ENCODE data around the gene CSNK1G1. TPM values are rescaled to one million over a fixed set of nuclear protein-coding genes. Genes with fewer than 3 reads are reported as not detected.

Gene CSNK1G1
- polyA plus RNA-seq, 1 donor from 2014 or later = 18.9 TPM

DNA sequence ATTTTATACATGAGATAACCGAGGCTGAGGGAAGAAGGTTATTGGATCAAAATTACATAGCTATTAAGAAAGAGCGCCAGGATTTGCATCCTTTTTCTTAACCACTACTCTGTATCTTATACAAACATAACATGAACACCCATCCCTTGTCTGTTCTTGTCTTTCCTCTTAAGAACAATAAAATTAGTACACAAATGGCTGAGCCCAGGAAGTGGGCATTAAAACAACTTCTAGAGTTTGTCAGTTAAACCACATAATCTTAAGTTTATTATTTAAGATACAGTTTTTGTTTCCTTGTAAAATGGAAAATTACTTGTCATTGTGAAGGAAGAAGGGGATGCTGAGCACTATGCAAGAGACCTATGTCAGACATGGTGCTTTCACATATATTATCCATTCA lies 144.3 kb downstream of the CSNK1G1 start:
- H3K9ac ChIP-seq (ENCODE audit: low read length) = no peak overlapping the region
- no peaks in the 10 kb centered on the region for H4K20me1 ChIP-seq (ENCODE audit: insufficient read depth)
- no peak overlapping the region for H3K4me3 ChIP-seq (ENCODE audit: low read length)
- H3K79me2 ChIP-seq (replicated peaks; ENCODE audit: insufficient read depth, low read length) = no peaks in the 10 kb centered on the region
- H3K9me3 ChIP-seq (ENCODE audit: low read length) = no peaks in the 10 kb centered on the region
- H3K9me2 ChIP-seq (ENCODE audit: insufficient read depth, low read length) = no peaks in the 10 kb centered on the region
- H2AFZ ChIP-seq (ENCODE audit: low read depth, low read length) = no peak overlapping the region
- no peak overlapping the region for H3K27ac ChIP-seq (ENCODE audit: low read length)
- no peaks in the 10 kb centered on the region for H3F3A ChIP-seq (ENCODE audit: insufficient read depth, low read length, poor library complexity, severe bottlenecking)
- H3K27me3 ChIP-seq (ENCODE audit: insufficient read depth, low read depth, low read length) = no peaks in the 10 kb centered on the region
- H3K36me3 ChIP-seq (ENCODE audit: insufficient read depth, low read length) = no peaks in the 10 kb centered on the region
- TF ChIP-seq RAD21 (conservative IDR thresholded peaks at IDR 0.05) (no peak), SMC3 (conservative IDR thresholded peaks at IDR 0.05; ENCODE audit: poor library complexity) (no peak), EP300 (conservative IDR thresholded peaks at IDR 0.05; ENCODE audit: poor library complexity, severe bottlenecking) (no peak), POLR2AphosphoS5 (IDR thresholded peaks at IDR 0.05) (no peak), MXI1 (conservative IDR thresholded peaks at IDR 0.05; ENCODE audit: poor library complexity, severe bottlenecking) (no peak), TAF1 (IDR thresholded peaks at IDR 0.05; ENCODE audit: low read depth) (no peak), EZH2 (IDR thresholded peaks at IDR 0.05; ENCODE audit: borderline replicate concordance, insufficient read depth, low read length, poor library complexity, severe bottlenecking) (no peak)
- TF ChIP-seq, protein P1, sequence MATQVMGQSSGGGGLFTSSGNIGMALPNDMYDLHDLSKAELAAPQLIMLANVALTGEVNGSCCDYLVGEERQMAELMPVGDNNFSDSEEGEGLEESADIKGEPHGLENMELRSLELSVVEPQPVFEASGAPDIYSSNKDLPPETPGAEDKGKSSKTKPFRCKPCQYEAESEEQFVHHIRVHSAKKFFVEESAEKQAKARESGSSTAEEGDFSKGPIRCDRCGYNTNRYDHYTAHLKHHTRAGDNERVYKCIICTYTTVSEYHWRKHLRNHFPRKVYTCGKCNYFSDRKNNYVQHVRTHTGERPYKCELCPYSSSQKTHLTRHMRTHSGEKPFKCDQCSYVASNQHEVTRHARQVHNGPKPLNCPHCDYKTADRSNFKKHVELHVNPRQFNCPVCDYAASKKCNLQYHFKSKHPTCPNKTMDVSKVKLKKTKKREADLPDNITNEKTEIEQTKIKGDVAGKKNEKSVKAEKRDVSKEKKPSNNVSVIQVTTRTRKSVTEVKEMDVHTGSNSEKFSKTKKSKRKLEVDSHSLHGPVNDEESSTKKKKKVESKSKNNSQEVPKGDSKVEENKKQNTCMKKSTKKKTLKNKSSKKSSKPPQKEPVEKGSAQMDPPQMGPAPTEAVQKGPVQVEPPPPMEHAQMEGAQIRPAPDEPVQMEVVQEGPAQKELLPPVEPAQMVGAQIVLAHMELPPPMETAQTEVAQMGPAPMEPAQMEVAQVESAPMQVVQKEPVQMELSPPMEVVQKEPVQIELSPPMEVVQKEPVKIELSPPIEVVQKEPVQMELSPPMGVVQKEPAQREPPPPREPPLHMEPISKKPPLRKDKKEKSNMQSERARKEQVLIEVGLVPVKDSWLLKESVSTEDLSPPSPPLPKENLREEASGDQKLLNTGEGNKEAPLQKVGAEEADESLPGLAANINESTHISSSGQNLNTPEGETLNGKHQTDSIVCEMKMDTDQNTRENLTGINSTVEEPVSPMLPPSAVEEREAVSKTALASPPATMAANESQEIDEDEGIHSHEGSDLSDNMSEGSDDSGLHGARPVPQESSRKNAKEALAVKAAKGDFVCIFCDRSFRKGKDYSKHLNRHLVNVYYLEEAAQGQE (IDR thresholded peaks at IDR 0.05; ENCODE audit: borderline replicate concordance) = no peak
- TF ChIP-seq, protein P2, sequence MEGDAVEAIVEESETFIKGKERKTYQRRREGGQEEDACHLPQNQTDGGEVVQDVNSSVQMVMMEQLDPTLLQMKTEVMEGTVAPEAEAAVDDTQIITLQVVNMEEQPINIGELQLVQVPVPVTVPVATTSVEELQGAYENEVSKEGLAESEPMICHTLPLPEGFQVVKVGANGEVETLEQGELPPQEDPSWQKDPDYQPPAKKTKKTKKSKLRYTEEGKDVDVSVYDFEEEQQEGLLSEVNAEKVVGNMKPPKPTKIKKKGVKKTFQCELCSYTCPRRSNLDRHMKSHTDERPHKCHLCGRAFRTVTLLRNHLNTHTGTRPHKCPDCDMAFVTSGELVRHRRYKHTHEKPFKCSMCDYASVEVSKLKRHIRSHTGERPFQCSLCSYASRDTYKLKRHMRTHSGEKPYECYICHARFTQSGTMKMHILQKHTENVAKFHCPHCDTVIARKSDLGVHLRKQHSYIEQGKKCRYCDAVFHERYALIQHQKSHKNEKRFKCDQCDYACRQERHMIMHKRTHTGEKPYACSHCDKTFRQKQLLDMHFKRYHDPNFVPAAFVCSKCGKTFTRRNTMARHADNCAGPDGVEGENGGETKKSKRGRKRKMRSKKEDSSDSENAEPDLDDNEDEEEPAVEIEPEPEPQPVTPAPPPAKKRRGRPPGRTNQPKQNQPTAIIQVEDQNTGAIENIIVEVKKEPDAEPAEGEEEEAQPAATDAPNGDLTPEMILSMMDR (IDR thresholded peaks at IDR 0.05; ENCODE audit: poor library complexity, severe bottlenecking) = no peak
- H3K4me2 ChIP-seq (ENCODE audit: low read length) = no peak overlapping the region

DNA sequence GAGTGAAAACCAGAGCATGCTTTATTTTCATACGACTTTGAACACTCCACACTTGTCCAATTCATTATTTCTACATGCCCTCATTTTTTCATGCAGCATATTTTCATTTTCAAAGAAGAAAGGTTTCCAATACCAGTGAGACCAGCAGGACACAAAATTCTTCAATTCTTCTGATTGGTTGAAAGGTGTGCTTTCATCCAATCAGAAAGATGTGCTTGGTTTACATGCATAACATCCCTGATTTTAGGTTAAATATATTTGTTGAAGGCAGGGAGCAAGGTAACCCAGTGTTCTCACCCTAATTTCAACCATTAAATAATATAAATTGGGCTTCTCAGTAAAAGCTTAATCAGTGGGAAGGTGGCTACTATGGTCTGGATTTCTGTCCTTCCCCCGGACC lies 145.6 kb downstream of the CSNK1G1 start:
- Histone ChIP-seq H3K9ac (ENCODE audit: low read length) (no peak overlapping the region), H2AFZ (ENCODE audit: low read depth, low read length) (no peak overlapping the region), H3K27ac (ENCODE audit: low read length) (no peak overlapping the region), H3F3A (ENCODE audit: insufficient read depth, low read length, poor library complexity, severe bottlenecking) (no peaks in the 10 kb centered on the region), H3K27me3 (ENCODE audit: insufficient read depth, low read depth, low read length) (no peaks in the 10 kb centered on the region), H4K20me1 (ENCODE audit: insufficient read depth) (no peaks in the 10 kb centered on the region), H3K36me3 (ENCODE audit: insufficient read depth, low read length) (no peaks in the 10 kb centered on the region), H3K9me3 (ENCODE audit: low read length) (no peaks in the 10 kb centered on the region), H3K9me2 (ENCODE audit: insufficient read depth, low read length) (no peaks in the 10 kb centered on the region), H3K4me3 (ENCODE audit: low read length) (no peak overlapping the region), H3K4me2 (ENCODE audit: low read length) (no peak overlapping the region), H3K79me2 (replicated peaks; ENCODE audit: insufficient read depth, low read length) (no peaks in the 10 kb centered on the region)
- TF ChIP-seq SMC3 (conservative IDR thresholded peaks at IDR 0.05; ENCODE audit: poor library complexity) (no peak), EP300 (conservative IDR thresholded peaks at IDR 0.05; ENCODE audit: poor library complexity, severe bottlenecking) (no peak), EZH2 (IDR thresholded peaks at IDR 0.05; ENCODE audit: borderline replicate concordance, insufficient read depth, low read length, poor library complexity, severe bottlenecking) (no peak), MXI1 (conservative IDR thresholded peaks at IDR 0.05; ENCODE audit: poor library complexity, severe bottlenecking) (no peak)
